ENCODE data around the gene PIM3.

PIM3 gene

GRCh38 chr22:50007057-50007511 lies 46.5 kb downstream of the PIM3 start:
- no peak for DNase-seq (ENCODE audit: low spot score)

- DNase-seq (ENCODE audit: low spot score) = no peak
Observed at GRCh38 chr22:50008151-50009040, 47.8 kb downstream of the PIM3 start.

- no peak for DNase-seq (ENCODE audit: low spot score)
Observed at GRCh38 chr22:50009251-50009650, 48.7 kb downstream of the PIM3 start.

GRCh38 chr22:50009765-50010675 lies 49.4 kb downstream of the PIM3 start:
- no peak for DNase-seq (ENCODE audit: low spot score)

GRCh38 chr22:50010676-50011446 lies 50.3 kb downstream of the PIM3 start:
- no peak for DNase-seq (ENCODE audit: low spot score)

GRCh38 chr22:50011447-50012210 lies 51.1 kb downstream of the PIM3 start:
- no peak for DNase-seq (ENCODE audit: low spot score)

- DNase-seq (ENCODE audit: low spot score) = peak; percentile 87
Observed at GRCh38 chr22:50012211-50013181, 51.9 kb downstream of the PIM3 start, which contains the start of gene IL17REL. TSS of gene IL17REL (minus strand) at chr22:50012765. CDS start at chr22:50012646, 119 bp downstream.

Data from HuH-7 (cell line).